ENCODE results near the gene NANOS2. TPM values are rescaled to one million over a fixed set of nuclear protein-coding genes. Genes with fewer than 3 reads are reported as not detected.
"Not testable (repeated sequence)": the region's sequence is repeated elsewhere in the genome, so short reads cannot be mapped to it uniquely, and the experiment has no call there.

The NANOS2 gene
- total RNA-seq, 1 donor from 2014 or later: not detected

DNA sequence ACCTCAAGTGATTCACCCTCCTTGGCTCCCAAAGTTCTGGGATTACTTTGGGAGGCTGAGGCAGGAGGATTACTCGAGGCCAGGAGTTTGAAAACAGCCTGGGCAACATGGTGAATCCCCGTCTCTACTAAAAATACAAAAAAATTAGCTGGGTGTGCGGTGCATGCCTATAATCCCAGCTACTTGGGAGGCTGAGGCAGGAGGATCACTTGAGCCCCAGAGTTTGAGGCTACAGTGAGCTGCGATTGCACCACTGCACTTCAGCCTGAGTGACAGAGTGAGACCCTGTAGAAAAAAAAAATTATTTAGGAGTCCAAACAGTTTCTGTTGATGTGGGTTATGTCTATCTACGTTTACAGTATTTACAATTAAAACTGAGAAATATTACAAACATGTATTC is 43.8 kb downstream of the NANOS2 start:
- H3K4me1 Mint-ChIP-seq: no peaks in the 10 kb centered on the region
- H3K27me3 Mint-ChIP-seq (ENCODE audit: low read depth): peaks cover 24% of the 10 kb centered on the region
- H3K9me3 Mint-ChIP-seq: no peaks in the 10 kb centered on the region
- H3K36me3 Mint-ChIP-seq: no peaks in the 10 kb centered on the region
- no peak for DNase-seq (ENCODE audit: low spot score in 2 of 2, unreplicated experiment in 2 of 2)
- TF ChIP-seq CTCF (IDR thresholded peaks at IDR 0.05; ENCODE audit: unreplicated experiment): no peak
- no peak overlapping the region for H3K27ac Mint-ChIP-seq
- no peak overlapping the region for H3K4me3 Mint-ChIP-seq

GRCh38 chr19:45867241-45867640 is 47.3 kb downstream of the NANOS2 start:
- H3K27me3 Mint-ChIP-seq (ENCODE audit: low read depth): peaks cover 47% of the 10 kb centered on the region
- H3K4me3 Mint-ChIP-seq; H3K9me3 Mint-ChIP-seq; DNase-seq (ENCODE audit: low spot score in 2 of 2, unreplicated experiment in 2 of 2); H3K4me1 Mint-ChIP-seq; H3K27ac Mint-ChIP-seq; H3K36me3 Mint-ChIP-seq: not testable (repeated sequence)

GRCh38 chr19:45866400-45867176 is 48.0 kb downstream of the NANOS2 start:
- peaks cover 10% of the 10 kb centered on the region for H3K4me1 Mint-ChIP-seq
- H3K36me3 Mint-ChIP-seq: no peaks in the 10 kb centered on the region
- H3K27ac Mint-ChIP-seq: no peak overlapping the region
- H3K9me3 Mint-ChIP-seq: no peaks in the 10 kb centered on the region
- no peak for DNase-seq (ENCODE audit: low spot score in 2 of 2, unreplicated experiment in 2 of 2)
- H3K4me3 Mint-ChIP-seq: no peak overlapping the region
- TF ChIP-seq CTCF (IDR thresholded peaks at IDR 0.05; ENCODE audit: unreplicated experiment): no peak
- peaks cover 47% of the 10 kb centered on the region for H3K27me3 Mint-ChIP-seq (ENCODE audit: low read depth)

GRCh38 chr19:45865269-45865948 is 49.2 kb downstream of the NANOS2 start:
- Mint-ChIP-seq H3K4me3 (peak overlapping the region; percentile 13), H3K27me3 (ENCODE audit: low read depth) (peaks cover 47% of the 10 kb centered on the region), H3K27ac (no peak overlapping the region), H3K4me1 (peaks cover 10% of the 10 kb centered on the region), H3K36me3 (no peaks in the 10 kb centered on the region), H3K9me3 (no peaks in the 10 kb centered on the region)
- TF ChIP-seq CTCF (IDR thresholded peaks at IDR 0.05; ENCODE audit: unreplicated experiment): no peak
- DNase-seq (ENCODE audit: low spot score in 2 of 2, unreplicated experiment in 2 of 2): no peak

- Mint-ChIP-seq H3K36me3 (no peaks in the 10 kb centered on the region), H3K9me3 (no peaks in the 10 kb centered on the region), H3K27me3 (ENCODE audit: low read depth) (peaks cover 47% of the 10 kb centered on the region), H3K27ac (no peak overlapping the region), H3K4me3 (peak overlapping the region; percentile 43), H3K4me1 (peaks cover 10% of the 10 kb centered on the region)
- no peak for DNase-seq (ENCODE audit: low spot score in 2 of 2, unreplicated experiment in 2 of 2)
- TF ChIP-seq CTCF (IDR thresholded peaks at IDR 0.05; ENCODE audit: unreplicated experiment): no peak
Observed at GRCh38 chr19:45864629-45865082, 49.9 kb downstream of the NANOS2 start.

All from mesothelial cell of epicardium (in vitro differentiated cells).